Neural progenitor cell (in vitro differentiated cells): ENCODE data around the gene NCKAP1.

Source experiments
- CTCF ChIP-seq: fragments of 200-600 bp; sonication (generic); IDR thresholded peaks from 2 replicates; pipeline ENCODE4 v1.5.1; 2017; ENCODE audit warnings: antibody characterized with exemption, mild to moderate bottlenecking
- EZH2 ChIP-seq: fragments of 200-600 bp; sonication (generic); IDR thresholded peaks from 2 replicates; pipeline ENCODE4 v1.6.1; 2017; ENCODE audit warnings: antibody characterized with exemption, mild to moderate bottlenecking, moderate library complexity
- EZH2phosphoT487 ChIP-seq: fragments of 200-600 bp; sonication (generic); IDR thresholded peaks from 2 replicates; pipeline ENCODE4 v1.6.1; 2017; ENCODE audit warnings: antibody characterized with exemption

GRCh38 chr2:182860858-182861257 is 177.4 kb downstream of the NCKAP1 start:
- TF ChIP-seq CTCF (no peak), EZH2 (no peak), EZH2phosphoT487 (no peak)
